Stimulated activated CD4-positive, alpha-beta T cell treated with anti-CD3 and anti-CD28 coated beads, TNF-alpha, amount 100 ng/mL, for 24 hours (primary cell): ENCODE data around the gene PAPPA2.
"Not testable (repeated sequence)": the region's sequence is repeated elsewhere in the genome, so short reads cannot be mapped to it uniquely, and the experiment has no call there.

Source experiments
- DNase-seq, 3 experiments: peaks; one replicate each; pipeline ENCODE4 v3.0.0-alpha.2; 2020; ENCODE audit warnings: low read depth in 3 of 3

The PAPPA2 gene, protein sequence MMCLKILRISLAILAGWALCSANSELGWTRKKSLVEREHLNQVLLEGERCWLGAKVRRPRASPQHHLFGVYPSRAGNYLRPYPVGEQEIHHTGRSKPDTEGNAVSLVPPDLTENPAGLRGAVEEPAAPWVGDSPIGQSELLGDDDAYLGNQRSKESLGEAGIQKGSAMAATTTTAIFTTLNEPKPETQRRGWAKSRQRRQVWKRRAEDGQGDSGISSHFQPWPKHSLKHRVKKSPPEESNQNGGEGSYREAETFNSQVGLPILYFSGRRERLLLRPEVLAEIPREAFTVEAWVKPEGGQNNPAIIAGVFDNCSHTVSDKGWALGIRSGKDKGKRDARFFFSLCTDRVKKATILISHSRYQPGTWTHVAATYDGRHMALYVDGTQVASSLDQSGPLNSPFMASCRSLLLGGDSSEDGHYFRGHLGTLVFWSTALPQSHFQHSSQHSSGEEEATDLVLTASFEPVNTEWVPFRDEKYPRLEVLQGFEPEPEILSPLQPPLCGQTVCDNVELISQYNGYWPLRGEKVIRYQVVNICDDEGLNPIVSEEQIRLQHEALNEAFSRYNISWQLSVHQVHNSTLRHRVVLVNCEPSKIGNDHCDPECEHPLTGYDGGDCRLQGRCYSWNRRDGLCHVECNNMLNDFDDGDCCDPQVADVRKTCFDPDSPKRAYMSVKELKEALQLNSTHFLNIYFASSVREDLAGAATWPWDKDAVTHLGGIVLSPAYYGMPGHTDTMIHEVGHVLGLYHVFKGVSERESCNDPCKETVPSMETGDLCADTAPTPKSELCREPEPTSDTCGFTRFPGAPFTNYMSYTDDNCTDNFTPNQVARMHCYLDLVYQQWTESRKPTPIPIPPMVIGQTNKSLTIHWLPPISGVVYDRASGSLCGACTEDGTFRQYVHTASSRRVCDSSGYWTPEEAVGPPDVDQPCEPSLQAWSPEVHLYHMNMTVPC (N-terminal part only)

DNA sequence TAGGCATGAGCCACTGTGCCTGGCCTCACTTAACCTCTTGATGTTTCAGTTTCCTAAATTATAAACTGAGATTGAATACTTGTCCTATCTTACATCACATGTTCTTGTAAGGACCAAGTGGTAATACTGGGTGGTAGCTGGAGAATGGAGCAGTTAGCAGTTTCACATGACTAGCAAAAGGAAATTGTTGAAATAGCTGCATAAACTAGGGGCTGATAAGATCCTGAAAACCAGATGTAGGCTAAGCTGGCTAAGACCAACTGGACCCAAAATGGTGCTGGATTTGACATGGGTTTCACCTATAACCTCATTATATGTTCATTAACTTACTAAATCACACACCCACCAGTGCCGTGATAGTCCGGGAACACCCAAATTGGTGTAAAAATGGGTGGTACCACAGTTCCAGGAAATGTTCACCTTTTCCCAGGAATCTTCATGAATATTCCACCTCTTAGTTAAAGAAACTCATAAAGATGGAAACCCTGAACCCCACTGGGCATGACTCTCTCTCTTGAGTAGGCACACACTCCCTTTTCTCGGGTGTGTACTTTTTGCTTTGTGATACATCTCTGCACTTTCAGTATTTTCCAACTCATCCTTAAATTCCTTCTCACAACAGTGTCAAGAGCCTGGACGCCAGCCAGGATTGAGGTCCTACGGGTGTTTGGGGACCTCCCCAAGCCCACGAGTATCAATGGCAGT, at the start of gene PAPPA2:
Gene PAPPA2, plus strand, starts transcription at position 502 of the 705 bp plus-strand sequence. CDS start 93,148 bp downstream, outside the sequence.
- no peak for DNase-seq

DNA sequence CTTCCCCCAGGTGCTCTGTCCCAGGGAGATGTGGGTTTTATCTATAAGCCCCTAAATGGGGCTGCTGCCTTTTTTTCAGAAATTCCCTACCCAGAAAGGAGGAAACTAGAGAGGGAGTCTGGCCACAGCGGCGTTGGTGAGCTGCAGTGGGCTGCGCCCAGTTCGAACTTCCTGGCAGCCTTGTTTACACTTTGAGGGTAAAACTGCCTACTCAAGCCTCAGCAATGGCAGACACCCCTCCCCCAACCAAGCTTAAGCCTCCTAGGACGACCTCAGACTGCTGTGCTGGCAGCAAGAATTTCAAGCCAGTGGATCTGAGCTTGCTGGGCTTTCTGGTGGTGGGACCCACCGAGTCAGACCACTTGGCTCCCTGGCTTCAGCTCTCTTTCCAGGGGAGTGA, 46.2 kb upstream of the PAPPA2 start:
- DNase-seq = no peak

DNA sequence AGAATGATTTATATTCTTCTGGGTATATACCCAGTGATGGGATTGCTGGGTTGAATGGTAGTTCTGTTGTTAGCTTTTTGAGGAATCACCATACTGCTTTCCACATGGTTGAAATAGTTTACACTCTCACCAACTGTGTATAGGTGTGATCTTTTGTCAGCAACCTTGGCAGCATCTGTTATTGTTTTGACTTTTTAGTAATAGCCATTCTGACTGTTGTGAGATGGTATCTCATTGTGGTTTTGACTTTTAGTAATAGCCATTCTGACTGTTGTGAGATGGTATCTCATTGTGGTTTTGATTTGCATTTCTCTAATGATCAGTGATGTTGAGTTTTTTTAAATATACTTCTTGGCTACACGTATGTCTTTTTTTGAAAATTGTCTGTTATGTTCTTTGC, 43.4 kb upstream of the PAPPA2 start:
- not testable (repeated sequence) for DNase-seq

DNA sequence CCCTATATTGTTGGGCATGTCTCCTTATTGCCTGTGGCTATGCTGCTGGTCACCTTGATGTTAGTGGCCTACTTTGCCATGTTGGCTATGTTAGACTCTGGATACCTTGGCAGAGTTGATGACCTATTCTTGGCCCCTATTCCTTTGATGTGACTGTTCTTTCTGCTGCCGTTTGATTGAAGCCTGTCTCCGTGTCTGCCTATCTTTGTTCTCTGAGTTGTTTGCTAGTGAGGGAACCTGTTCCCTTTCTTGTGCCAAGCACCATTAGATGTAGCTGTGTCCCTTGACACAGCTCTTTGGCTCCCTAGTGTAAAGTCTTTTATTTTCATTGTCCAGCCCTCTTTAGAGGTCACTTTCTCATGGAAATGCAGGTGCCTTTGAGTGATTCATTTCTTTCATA, 28.7 kb upstream of the PAPPA2 start:
- DNase-seq = no peak

DNA sequence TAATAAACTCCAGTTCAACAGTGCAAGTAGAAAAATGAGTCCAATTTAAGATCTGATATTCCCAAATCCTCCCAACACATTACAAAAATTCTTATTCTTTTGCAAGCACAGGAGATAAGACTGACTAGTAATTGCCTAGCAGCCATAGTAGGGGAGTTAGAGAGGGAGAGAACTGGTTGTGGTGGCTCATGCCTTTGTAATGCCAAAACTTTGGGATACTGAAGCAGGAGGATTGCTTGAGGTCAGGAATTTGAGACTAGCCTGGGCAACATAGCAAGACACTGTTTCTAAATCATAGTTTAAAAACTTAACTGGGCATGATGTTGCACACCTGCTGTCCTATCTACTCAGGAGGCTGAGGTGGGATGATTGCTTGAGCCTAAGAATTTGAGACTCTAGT, 26.7 kb upstream of the PAPPA2 start:
- no peak for DNase-seq

DNA sequence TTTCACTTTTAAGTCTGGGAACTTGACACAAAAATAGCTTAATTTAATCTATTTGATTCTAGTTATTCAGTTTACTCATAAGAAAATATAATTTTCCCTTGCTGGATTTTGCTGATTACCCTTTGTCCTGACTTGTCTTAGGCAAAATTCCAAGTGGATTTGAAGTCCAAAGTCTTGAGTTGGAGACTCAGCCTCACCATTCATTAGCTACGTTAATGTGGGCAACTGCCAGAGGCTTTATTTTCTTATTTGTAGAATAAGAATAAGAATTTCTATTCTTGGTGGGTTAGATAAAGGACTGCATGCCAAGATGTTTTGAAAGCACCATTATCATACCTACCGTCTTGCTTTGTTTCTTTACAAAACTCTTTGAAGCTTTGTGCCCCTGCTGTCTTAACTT, 22.8 kb upstream of the PAPPA2 start:
- no peak for DNase-seq

DNA sequence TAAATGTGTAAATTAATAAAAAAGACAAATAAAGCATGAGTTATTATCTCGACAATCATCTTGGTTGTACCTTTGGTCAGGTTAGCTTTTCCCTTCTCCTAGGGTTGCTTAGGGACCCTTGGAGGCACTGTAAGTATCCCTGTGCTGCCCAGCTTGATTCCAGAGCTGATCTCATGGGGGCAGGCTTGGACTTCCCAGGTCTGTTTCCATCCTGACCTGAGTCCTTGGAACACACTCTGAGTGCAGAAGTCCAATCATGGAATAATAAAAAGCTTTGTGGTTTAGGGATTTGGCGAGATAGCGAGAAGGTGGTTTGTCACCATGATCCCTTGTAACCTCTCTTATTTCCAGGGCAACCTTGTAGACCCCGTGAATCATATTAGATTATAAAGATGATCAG, 18.7 kb upstream of the PAPPA2 start:
- DNase-seq = no peak

DNA sequence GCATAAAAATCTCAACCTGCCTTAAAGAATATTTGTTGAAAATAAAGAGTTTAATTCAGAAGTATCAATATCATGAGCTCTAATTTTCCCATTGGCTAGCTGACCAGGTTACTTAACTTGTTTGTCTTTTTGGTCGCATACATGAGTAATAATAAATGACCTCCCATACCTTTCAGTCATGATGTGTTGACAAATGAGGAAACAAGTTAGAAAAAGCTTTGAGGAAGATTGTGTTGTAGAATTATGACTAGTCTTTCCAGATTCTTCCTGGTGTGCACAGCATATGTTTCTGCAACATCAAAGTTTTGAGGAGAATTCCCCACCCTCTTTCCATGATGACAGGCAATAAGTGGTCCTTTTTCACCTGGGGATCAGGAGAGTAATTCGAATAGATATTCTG, 17.6 kb upstream of the PAPPA2 start:
- DNase-seq = no peak

DNA sequence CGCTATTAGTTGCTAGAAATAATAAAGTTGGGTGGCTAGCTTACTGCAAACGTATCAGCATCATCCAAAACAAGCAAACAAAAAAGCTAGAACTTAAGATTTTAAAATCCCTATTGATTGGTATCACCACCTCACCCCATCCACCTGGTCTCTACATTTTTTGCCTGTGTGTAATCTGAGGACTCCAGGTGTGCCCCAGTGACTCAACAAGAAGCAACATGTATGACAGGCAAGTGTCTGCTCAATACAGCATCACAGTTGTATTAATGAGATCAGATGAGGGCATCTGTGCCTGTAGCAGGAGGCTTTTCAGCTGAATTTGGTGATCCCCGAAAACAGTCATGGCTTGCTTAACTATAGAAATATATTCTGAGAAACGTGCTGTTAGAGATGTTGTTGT, 14.6 kb upstream of the PAPPA2 start:
- no peak for DNase-seq

DNA sequence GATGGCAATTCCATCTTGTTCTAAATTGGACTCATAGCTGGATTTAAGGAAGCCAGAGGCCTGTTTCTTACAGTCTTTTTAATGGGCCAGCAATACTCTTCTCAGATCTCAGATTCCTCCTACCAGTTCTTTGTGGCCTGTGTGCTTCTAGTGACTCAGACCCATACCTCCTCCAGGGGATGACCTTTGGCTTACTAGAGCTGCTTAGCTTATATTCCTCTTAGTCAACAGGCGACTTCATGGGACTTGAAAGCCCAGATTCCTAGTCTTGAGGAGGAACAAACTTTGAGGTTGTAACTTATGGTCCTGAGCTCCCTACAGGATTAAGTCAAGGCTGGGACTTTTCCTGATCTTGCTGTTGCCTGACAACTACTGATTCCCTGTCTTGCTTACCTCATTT, 12.4 kb upstream of the PAPPA2 start:
- no peak for DNase-seq

DNA sequence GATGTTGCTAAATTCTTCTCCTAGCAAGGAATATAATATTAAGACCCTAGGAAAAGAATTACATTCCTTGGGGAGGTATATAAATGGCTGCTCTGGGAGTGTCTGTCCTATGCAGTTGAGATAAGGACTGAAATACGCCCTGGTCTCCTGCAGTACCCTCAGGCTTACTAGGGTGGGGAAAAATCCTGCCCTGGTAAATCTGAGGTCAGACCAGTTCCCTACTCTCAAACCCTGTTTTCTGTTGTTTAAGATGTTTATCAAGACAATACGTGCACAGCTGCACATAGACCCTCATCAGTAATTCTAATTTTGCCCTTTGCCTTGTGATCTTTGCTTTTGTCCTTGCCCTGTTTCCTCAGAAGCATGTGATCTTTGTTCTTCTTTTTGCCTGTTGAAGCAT, 11.2 kb upstream of the PAPPA2 start:
- DNase-seq = not testable (repeated sequence)

DNA sequence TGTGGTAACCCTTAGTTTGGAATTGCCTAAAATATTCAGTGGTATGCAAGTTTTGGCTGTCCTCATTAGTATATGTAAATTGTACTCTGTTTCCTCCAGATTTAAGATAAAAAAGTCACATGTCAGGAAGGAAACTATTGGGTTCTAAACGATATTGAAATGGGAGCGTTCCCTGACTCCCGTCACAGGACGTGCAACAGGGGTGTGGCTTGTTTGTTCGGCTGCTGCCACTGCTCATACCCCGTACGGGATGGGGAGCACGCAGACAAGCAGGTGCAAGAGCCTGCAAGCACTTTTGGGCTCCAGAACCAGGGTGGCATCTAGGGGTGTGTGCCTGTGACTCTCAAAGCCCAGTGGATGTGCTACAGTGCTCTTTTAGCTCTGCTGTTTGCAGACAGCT, 6.2 kb upstream of the PAPPA2 start:
- DNase-seq = no peak

DNA sequence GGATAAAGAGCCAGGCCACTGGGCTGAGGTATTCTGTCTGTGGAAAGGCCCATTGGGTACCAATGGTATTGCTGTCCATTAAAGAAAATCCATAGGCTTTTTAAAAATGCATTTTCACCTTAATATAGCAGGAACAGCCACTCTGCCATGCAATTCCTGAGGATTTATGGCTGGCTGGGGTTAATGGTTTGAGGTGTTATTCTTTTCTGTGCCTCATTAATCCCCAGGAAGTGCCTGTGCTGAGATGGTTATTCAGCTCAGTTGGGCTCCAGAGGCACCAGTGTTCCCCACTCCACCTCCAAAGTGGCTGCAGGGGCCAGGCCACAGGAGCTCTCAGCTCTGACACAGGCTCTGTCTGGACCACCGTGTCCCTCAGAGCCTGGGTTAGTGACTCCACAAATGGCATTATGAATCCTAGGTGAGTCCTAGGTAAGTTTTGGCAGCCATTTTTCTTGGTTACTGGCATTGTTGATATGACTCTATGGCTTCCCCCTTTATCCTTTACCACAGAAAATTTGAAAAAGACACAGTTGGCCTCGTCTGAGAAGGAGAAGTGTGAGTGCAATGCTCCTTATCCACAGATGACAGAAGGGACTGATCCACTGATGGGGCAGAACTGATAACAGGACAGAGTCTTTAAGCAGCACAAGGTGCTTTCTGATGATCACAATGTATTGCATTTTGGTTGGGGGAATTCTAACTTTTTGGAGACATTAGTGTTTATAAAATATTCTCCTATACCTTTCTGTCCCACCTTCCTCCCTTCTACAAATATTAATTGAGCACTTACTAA, 2.2 kb upstream of the PAPPA2 start:
- no peak for DNase-seq

DNA sequence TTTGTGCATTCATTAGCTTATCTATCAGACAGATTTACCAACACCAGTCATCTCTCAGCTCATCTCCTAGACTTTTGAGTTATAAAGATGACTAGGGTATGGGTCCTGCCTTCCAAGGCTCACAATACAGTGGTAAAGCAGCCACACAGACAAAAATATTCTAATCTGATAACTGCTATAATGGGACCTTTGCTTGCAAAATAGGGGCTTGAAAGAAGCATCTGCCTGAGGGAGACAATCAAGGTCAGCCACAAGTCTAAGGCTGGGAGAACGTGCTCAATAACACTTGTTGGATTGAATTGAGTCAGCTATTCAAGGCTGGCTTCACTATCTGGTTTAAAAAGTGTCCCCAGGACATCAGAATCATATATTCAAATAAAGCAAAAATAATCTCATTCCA, 1.4 kb upstream of the PAPPA2 start:
- no peak for DNase-seq

DNA sequence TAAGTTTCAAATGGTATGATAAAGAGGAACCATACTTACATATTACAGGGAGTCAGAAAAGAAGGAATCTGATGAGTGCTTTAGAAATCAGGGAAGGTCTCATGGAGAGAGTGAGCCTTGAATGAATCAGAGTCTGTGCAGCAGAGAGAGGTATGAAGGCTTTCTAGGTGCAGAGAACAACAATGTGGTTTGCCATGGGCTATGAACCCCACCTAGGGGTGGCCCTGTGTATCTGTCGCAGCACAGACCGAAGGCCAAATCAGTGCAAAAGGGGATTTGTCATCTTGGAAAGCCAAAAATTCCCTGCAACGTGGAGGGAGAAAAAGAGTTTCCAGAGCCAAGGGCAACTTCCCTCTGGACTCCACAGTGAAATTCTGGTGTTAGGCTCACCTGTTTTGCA, 3.5 kb downstream of the PAPPA2 start:
- no peak for DNase-seq

DNA sequence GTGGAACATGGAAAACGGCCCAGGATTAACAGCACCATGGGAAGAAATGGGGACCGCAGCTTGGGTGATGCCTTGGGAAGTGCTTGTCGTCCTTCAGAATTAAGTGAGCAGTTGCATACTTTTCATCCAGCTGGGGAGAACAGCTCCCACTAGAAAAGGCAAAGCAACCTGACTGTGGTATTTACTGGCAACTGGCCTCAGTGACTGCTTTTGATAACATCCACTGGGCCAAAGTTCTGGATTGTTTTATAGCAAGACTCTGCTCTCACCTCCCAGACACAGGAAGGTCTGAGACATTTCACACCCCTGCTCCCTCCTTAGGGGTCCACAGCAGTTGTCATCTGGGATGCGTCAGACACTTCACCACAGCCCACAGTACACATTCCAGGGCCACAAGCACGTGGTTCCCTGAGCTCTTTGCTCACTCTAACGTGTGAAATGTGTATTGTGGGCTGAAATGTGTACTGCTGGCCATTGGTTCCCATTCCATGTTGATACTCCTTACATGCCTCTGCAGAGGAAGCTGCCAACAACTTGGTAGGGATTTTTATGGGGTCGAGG, 6.6 kb downstream of the PAPPA2 start:
- no peak for DNase-seq

DNA sequence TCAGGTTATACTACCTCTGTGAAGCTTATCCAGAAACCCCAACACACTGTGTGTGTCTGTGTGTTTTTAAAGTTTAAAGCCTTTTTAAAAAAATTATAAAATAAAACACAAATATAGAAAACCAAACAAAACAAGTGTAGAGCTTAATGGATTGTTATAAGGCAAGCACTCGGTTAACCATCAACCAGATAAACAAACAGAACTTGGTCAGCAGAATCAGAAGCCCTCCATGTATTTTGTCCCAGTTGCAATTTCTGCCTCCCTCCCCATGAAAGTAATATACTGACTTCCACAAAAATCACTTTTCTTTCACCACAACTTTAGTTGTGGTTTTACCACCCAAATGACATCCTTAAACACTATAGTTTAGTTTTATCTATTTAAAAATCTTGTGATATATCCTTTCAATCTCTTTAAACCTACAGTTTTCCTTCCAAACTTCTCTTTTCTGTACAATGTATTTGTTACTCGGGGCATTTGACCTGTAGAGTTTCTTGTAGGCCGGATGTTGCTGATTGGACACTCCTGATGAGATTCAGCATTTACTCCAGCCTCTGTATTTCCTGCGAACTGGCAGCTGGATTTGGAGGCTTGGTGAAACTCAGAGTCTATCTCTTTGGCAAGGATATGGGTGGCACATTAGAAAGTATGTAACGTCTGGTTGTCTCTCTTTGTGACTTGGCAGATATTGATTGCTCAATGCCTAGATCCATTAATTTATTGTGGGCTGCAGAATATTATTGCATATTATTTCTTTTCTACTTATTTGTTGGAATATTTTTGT, 8.6 kb downstream of the PAPPA2 start:
- no peak for DNase-seq

DNA sequence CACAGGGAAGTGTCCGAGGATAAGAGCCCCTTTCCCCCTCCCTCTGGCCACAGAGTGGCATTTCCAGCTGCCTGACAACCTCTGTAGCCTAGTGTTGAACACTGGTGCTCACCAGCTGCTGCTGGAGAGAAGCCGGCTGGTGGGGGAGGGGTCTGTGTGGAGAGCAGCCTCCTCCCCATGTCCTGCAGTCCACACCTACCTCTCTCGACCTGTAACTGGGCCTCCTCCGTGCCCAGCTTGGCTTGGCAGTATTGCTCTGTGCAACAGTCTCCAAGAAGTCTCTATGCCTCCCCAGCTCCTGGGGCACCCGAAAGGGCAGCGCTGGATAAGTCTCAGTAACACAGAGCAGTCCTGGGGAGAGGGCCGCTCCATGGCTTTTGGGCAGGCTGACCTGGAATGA, 17.0 kb downstream of the PAPPA2 start:
- no peak for DNase-seq

DNA sequence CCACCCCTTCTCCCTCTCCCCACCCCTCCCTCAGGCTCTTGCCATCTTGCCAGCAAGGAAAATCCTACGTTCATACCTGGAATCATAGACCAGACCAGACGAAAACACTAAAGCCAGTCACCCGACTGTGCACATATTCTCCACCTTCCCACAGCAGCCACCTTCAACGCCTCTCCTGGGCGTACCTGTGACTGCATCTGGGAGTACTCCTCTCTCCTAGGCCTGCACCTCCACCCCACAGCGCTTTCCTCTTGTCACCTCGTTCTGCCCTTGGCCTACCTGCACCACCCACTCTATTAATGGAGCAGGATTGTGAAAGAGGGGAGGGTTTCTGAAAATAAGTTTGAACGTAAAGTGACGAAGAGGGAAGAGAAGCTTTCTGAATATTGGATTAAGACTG, 17.8 kb downstream of the PAPPA2 start:
- DNase-seq = no peak

DNA sequence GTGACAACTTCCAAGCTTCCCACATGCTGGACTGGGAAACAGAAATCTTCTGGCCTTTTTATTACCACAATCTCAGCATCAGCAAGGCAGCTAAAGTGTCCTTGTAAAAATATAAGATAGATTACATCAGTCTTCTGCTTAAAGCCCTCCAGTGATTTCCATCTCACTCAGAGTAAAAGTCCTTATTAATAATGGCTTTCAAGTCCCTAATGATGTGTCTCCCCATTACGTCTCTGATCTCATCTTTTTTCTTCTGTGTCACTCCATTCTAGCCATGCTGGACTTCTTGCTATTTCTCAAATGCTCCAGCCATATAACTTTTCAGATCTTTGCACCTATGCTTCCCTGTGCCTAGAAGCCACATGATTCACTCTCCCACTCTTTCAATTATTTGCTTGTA, 22.1 kb downstream of the PAPPA2 start:
- no peak for DNase-seq
